ENCODE data around the gene KISS1.

The KISS1 gene

DNA sequence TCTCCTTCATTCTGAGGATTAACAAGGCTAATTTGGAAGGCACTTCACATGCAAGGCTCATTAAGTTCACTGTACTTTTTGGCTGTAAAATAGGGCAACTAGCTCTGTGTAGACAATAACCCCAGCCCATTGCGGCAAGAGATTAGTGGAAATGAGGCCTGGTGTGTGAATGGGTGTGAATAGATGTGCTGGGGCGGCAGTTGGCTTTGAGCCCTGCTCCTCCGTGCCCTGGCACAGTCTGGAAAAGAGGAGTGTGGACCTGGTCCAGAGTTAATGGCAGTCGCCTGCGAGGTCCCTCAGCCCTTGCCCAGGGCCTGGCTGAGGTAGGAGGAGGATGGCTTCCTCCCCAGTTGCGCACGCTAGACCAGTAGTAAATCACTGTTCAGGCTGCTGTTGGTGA is 4.8 kb downstream of the KISS1 start:
- no peak for DNase-seq (ENCODE audit: low spot score)

DNA sequence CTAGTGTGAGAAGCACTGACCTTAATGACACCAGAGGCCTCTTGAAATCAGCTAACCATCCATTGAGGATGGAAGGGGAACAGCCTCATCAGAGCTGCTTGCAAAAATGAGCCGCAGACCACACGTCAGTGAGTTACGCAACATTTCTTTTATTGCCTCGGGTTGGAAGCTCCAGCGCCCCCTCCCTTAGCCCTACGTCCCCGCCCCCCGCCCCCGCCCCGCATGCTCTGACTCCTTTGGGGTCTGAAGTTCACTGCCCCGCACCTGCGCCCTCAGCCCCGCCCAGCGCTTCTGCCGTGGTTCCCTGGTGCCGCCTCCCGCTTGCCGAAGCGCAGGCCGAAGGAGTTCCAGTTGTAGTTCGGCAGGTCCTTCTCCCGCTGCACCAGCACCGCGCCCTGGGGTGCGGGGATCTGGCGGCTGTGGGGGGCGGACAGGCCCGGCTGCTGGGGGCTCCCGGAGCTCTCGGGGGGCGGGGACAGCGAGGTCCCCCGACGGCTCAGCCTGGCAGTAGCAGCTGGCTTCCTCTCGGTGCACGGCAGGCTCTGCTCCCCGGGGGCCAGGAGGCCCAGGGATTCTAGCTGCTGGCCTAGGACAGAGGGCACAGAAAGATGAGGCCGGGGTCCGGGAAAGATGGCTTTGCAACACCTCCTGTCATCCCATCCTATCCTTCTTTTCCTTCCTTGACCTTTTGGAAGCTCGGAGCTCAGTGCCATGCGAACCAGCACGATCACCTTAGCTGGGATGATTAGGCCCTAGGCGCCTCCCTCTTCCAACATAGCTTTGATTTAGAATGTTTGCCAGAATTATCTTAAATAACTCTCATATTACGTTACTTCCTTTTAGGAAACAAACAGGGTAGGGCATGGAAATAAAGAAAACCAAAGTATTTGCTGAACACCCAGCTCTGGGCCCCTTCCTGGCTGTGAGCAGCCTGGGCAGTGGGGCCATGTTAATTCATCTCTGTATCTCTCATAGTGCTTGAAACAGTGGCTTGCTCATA is 5.8 kb downstream of the KISS1 start:
- DNase-seq (ENCODE audit: low spot score), result peak; percentile 63

DNA sequence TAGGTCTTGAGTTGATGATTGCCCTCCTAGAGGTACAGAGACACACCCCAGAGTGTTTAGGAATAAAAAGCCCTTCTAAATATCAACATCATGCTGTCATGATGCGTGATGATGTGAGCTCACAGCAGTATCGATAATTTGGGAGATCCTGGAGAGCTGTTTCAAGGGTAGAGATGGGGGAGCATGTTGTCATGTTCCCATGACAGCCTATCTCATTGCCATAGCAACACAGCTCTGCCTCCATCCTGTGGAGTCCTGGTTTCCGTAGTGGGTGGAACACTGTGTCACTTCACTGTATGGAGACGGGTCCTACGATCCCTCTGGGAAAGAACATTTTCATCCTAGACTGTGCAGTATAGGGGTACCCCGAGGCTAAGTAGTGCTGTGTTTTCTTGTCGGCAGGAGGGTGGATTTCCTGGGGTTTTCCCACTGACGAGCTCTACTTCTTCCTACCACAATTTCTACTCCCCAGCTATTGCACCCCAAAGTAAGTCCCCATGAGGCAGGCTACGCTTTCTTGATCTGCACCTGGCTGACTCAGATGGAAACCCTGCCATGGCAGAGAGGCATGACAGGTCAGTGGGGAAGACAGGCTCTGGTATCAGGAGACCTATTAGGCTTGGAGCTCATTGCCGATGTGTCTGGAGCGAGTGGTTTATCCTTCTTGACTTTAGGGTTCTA is 7.2 kb downstream of the KISS1 start:
- DNase-seq (ENCODE audit: low spot score), result no peak

- no peak for DNase-seq (ENCODE audit: low spot score)
Observed at GRCh38 chr1:204186597-204186996, 9.7 kb downstream of the KISS1 start.

DNA sequence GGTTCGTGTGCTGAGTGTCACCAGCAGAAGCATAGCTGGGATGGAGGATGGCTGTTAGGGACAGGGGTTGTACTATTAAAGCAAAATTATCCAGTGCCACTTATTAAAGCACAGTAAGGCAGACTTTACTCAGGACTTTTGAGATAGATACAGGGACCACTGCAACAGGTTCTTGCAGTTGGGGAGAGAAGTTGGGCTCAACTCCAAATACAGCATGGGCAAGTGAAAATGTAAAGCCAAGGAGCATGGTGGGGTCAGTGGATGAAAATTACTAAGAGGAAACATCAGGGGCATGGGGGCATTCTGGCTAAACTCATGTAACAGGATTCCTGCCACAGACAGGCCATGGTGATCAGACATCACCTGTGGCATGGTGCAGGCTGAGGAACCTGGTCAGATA is 15.2 kb downstream of the KISS1 start:
- no peak for DNase-seq (ENCODE audit: low spot score)

GRCh38 chr1:204180133-204180532 is 16.2 kb downstream of the KISS1 start:
- DNase-seq (ENCODE audit: low spot score), result no peak

DNA sequence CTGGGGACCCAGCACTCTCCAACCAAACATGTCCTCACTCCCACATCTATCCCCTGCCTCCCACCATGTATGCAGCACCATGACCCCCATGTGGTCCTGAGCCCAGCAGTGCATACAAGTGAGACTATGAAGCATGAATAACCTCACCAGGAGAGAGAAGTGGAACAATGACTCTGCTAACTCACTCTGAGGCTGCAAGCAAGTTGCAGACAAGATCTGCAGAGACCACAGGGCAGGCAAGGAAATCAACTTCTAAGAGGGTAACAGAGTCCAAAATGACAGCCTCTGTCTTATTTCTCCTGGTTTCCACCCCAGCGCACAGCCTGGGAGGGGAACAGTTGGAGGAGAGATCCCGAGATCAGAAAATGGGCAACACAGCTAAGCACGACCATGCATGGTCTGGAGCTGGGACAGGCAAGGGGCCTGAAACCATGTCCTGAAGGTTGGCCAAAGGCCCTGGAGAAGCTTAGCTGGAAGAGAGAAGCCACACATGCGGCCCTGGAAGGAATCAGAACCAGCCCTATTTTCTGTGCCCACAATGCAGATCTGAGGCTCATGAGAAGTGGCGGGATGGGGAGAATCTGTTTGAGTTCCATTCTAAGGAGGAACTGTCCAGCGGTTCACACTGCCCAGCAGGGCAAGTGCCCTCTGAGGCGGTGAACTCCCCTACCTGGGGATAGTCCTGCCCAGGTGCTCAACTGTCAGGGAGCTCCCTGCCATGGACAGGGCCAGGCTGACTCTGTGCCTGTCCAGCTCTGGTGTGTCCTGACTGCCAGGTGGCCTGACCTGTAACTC is 17.6 kb downstream of the KISS1 start:
- DNase-seq (ENCODE audit: low spot score), result no peak

DNA sequence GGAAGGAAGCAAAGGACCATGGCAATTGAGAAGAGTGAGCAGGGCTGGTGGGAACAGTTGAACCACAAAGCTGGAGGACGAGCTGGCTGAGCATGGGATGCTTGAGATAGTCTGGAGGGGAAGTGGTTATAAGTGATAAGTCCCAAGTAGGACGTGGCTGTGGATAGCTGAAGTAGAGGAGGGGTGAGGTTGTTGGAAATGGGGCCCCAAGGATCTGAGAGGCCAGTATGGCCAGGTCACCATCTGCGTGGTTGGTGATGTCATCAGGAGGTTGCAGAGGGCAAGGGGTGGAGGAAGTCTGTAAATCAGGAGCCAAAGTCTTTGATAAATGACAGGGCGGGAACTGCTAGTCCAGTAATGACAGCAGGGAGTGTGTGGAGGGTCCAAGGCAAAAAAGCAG is 19.2 kb downstream of the KISS1 start:
- no peak for DNase-seq (ENCODE audit: low spot score)

- DNase-seq (ENCODE audit: low spot score), result no peak
Observed at GRCh38 chr1:204176049-204176448, 20.2 kb downstream of the KISS1 start.

GRCh38 chr1:204174958-204175357 is 21.3 kb downstream of the KISS1 start:
- no peak for DNase-seq (ENCODE audit: low spot score)

- DNase-seq (ENCODE audit: low spot score), result no peak
Observed at GRCh38 chr1:204172404-204173029, 23.8 kb downstream of the KISS1 start.

DNA sequence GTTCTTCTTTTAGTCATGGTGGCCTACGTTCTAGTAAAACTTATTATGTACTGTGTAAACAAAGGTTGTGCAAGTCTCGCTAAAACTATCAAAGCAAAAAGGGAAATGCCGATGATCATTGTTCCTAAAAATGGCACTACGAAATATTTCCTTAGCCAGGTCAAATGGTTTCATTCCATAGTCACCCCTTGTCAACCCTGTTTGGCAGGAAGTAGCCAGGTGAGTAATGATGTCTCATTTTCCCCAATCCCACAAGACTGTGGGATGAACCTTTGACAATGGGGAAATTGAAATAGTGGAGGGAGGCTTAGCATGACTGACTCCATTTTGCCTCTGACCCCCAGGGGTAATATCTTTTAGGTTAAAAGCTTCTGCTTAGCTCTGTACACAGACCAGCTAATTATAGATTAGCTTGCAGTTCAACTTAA is 24.5 kb downstream of the KISS1 start:
- no peak for DNase-seq (ENCODE audit: low spot score)

DNA sequence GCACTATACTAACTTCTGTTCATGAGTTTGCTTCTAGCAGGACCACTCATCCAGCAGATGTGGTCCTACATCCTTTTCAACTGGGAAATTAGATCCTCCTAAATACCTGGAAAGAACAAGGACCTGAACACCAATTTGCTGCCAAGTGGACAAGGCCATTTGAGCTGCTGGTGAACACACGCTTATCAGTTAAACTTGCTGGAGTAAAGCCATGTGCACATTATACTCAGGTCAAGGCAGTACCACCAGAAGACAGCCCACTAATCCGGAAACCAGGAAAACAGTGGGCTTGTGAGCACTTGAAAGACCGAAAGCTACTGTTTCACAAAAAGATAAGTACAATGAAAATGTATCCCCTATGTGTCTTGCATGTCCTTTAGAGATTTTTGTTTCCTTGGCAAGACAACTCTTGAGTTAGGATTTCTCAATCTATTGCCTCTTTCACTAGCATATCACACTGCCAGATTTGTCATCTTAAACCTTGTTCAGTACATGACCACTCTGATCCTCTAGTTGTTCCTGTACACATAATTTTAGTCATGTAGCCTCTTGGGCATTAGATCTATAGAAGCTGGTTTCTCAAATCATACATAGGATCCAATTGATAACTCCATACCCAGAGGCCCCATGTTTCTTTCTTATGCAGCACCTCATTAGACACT is 25.7 kb downstream of the KISS1 start:
- DNase-seq (ENCODE audit: low spot score), result no peak

GRCh38 chr1:204169858-204170257 is 26.4 kb downstream of the KISS1 start:
- DNase-seq (ENCODE audit: low spot score), result no peak

DNA sequence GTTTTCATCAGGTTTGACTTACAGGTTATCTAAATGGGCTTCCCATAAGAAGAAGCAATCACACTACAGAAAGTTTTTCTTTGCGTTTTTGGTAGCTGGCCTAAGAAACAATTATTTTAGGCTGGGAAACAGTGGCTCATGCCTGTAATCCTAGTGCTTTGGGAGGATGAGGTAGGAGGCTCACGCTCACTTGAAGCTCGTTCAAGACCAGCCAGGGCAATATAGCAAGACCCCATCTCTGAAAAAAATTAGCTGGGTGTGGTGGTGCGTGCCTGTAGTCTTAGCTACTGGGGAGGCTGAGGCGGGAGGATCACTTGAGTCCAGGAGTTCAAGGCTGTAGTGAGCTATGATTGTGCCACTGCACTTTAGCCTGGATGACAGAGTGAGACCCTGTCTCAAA is 28.6 kb downstream of the KISS1 start:
- no peak for DNase-seq (ENCODE audit: low spot score)

DNA sequence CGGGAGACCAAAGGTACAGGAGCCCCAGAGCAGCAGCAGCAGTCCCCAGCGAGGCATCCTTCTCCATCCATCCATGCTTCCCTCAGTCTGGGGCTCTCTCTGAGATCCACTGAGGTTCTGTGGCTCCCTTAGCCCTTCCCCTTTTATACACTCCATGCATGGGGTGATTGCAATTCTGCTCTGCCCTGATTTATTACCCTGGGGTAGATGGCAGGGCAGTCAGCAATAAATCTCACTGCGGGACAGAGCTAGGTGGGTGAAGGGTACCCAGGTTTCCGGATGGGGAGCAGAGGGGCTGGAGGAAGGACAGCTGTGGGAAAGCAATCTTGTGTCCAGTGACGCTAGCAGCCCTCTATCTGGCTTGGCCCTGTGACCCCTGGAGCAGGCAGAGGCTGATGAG is 30.1 kb downstream of the KISS1 start, which contains the start of gene REN:
Gene REN, minus strand, starts transcription at position 119 of the 400 bp plus-strand sequence. Its CDS starts 44 bp downstream, at position 75.
- DNase-seq (ENCODE audit: low spot score), result no peak

GRCh38 chr1:204162494-204163074 is 33.7 kb downstream of the KISS1 start:
- peak; percentile 93 for DNase-seq (ENCODE audit: low spot score)

GRCh38 chr1:204161609-204162493 is 34.4 kb downstream of the KISS1 start:
- DNase-seq (ENCODE audit: low spot score), result no peak

- no peak for DNase-seq (ENCODE audit: low spot score)
Observed at GRCh38 chr1:204157962-204158361, 38.3 kb downstream of the KISS1 start.

GRCh38 chr1:204155881-204156280 is 40.4 kb downstream of the KISS1 start:
- no peak for DNase-seq (ENCODE audit: low spot score)

All from HuH-7 (cell line).